GM21825 (cell line): ENCODE measurements around the gene PDE7B.

Experiments used
- ATAC-seq: cut with Tn5 transposase; IDR thresholded peaks from one replicate; pipeline ENCODE4 v1.9.1; 2021; ENCODE audit warnings: mild to moderate bottlenecking, moderate library complexity; ENCODE audit not compliant: unreplicated experiment

The PDE7B gene

DNA sequence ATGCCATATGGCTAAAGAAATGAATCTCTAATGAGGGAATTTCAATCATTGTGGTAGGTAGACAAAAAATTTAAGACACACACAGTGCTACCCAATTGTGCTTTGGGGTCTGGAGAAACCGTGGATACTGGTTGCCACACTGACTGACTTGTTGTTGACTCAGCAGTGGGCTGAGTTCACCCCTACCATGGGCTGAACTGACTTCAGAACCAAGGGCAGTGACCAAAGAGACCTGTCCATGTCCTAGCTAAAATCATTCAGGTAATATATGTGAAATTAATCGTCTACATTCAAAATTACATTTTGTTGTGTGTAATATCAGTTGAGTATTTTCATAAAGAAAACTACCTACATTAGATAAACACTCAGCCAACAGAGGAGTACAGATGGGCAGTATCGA is 131.6 kb downstream of the PDE7B start:
- no peak for ATAC-seq

DNA sequence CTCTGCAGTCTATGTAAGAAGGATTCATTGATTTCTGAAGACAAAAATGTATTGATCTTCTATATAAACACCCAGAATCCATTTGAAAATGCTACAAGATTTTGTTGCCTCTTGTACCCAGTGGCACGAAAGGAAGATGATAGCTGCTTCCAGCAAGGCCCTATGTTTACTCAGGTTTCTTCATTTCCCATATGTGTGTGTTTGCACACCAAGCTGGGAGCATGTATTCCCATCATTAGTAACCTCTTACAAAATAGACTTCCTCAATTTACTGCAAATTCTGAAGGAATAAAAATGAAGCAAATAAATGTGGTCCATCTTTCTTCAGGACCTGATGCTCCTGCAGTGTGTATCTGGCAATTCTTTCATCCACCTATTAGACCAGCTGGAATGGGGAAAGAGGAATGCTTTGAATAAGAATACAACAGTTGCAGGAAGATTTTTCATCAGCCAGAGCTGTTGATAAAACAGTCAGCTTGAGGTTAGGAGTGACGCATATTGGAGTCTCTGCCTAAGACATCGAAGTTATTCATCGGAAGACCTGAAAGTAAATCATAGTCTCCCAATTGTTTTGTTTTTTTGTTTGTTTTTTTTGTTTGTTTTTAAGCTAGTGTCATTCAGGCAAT is 132.3 kb downstream of the PDE7B start:
- ATAC-seq: no peak

- ATAC-seq: no peak
These were observed 134.0 kb downstream of the PDE7B start for GRCh38 chr6:135985471-135985870.

- no peak for ATAC-seq
These were observed 135.7 kb downstream of the PDE7B start for GRCh38 chr6:135987226-135987625.

GRCh38 chr6:135990439-135990838 is 138.9 kb downstream of the PDE7B start:
- ATAC-seq: no peak

- no peak for ATAC-seq
These were observed 139.5 kb downstream of the PDE7B start for GRCh38 chr6:135990855-135991464.

- ATAC-seq: no peak
These were observed 141.2 kb downstream of the PDE7B start for GRCh38 chr6:135992739-135993138.

DNA sequence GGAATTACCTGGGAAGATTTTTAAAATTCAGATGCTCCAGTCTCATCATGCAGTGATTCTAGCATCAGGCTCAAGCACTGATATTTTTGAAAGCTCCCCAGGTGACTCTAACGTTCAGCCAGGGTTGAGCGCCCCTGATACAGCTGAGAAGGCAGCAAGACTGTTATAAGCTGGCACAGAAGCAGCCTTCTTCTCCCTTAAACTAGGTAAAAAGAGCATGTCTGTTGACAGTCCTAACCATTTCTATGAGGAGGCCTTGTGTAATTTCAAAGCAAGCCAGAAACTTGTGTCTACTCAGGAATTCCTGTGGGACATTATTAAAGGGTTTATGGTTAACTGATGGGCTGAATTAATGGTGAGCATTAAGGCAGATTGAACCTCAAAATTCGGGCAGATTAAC is 141.9 kb downstream of the PDE7B start:
- no peak for ATAC-seq

GRCh38 chr6:135994857-135995544 is 143.5 kb downstream of the PDE7B start:
- ATAC-seq: no peak

DNA sequence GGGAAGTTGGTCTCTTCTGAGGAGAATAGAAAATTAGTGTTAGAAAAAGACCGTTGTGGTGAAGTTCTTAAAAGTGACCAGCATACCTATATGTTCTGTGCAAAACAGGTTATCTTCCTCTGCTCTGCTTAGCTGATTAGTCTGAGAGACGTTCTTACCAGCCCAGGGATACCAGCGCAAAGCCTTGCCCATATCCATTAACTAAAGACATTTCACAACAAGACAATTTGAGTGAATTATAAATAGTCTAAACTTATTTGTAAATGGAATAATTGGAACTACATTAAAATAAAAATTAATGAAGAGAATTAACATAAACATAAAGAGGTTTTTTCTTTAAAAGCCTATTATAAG is 144.0 kb downstream of the PDE7B start:
- no peak for ATAC-seq

DNA sequence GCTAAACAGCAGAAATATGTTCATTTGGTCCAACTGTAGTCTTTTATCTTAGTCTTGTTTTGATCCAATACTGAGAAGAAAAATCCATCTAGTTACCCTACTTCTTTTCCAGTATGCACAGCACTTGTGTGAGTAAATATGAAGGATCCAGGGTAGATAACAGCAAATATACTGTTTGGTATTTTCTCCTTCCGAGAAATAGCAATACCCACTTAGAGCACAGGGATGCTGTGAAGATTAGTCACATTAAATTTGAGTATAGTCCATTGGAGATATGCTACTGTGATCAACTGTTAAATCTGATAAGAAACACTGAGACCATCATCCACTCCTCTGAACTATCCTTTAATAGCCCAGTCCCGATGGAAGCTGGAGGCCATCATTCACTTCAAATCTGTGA is 145.2 kb downstream of the PDE7B start:
- no peak for ATAC-seq

DNA sequence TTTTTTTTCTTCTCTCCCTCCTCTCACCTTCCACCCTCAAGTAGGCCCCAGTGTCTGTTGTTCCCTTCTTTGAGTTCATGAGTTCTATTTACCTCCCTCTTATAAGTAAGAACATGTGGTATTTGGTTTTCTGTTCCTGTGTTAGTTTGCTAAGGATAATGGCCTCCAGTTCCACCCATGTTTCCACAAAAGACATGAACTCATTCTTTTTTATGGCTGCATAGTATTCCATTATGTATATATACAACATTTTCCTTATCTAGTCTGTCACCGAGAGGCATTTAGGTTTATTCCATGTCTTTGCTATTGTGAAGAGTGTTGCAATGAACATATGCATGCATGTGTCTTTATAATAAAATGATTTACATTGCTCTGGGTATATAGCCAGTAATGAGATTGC is 147.9 kb downstream of the PDE7B start:
- ATAC-seq: no peak

DNA sequence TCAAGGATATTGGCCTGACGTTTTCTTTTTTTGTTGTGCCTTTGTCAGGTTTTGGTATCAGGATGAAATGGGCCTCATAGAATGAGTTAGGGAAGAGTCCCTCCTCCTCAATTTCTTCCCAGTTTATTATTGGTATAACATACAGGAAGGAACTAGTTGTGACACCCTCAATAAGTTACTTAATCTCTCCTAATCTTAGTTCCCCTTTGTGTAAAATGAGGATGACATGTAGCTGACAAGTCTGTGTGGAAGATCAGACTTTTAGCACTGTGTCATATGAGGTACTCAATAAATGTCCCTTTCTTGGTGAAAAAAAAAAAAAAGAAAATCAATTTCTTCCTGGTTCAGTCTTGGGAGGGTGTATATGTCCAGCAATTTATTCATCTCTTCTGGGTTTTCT is 155.8 kb downstream of the PDE7B start:
- ATAC-seq: no peak

DNA sequence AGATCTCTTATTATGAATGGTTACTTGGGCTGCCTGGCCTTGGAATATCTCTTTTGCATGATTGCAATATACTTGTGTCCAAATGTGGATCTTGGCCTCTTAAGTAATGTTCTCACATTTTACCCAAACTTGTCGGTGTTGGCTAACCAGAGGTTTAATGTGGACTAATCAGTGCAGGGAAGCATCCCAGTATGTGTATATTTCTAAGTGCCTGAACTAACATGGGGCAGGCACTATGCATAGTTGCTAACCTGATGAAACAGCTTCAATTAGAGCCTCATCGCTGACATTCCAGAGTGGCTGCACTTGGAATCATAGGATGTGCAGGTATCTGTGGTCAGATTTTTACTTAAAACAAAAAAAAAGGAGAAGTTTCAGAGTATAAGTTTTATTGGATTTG is 160.0 kb downstream of the PDE7B start:
- ATAC-seq: no peak

DNA sequence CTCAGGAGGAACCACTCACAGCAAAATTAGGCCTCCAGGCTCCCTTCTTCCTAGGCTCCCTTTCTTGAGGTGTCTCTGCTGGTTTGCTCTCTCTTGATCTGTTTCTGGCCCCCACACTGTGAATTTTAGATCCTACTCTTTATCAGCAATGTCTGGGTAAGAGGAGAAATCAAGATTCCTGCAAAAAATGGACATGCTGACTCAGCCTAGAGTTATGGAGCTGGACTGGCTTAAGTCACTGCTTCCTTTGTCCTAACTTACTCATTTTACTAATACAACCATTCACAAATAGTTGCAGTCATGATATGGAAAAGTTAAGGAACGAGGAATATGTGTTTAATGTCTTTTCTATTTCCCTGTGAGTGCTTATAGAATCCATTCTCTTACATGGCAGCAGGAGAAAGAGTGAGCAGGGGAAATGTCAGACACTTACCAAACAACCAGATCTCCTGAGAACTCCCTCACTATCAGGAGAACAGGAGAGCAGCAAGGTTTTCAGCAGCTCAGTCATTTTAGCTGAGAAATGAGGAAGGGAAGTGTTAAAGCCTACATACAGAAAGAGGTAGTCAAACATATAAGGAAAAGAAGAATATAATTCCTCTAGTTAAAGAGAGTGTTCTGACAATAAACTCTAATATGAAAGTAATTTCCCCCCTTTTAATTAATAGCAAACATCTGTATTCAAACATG is 160.8 kb downstream of the PDE7B start:
- ATAC-seq: no peak

DNA sequence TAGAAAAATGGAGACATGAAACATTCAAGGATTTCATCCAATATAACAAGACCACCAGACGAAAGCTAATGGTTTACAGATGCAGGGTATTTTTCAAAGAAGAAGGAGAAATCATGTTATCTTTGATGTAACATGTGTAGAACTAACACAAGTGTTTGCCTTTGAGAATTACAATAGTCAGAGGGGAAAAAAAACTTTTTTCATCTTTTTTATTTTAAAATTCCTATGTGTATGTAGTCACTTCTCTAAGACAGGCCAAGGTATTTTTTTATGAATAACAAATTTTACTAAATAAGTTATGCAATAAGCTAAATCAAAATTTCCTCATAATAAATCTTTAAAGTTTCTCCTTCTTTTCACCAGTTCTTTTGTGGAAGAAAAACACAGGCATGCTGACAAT is 161.4 kb downstream of the PDE7B start:
- no peak for ATAC-seq

DNA sequence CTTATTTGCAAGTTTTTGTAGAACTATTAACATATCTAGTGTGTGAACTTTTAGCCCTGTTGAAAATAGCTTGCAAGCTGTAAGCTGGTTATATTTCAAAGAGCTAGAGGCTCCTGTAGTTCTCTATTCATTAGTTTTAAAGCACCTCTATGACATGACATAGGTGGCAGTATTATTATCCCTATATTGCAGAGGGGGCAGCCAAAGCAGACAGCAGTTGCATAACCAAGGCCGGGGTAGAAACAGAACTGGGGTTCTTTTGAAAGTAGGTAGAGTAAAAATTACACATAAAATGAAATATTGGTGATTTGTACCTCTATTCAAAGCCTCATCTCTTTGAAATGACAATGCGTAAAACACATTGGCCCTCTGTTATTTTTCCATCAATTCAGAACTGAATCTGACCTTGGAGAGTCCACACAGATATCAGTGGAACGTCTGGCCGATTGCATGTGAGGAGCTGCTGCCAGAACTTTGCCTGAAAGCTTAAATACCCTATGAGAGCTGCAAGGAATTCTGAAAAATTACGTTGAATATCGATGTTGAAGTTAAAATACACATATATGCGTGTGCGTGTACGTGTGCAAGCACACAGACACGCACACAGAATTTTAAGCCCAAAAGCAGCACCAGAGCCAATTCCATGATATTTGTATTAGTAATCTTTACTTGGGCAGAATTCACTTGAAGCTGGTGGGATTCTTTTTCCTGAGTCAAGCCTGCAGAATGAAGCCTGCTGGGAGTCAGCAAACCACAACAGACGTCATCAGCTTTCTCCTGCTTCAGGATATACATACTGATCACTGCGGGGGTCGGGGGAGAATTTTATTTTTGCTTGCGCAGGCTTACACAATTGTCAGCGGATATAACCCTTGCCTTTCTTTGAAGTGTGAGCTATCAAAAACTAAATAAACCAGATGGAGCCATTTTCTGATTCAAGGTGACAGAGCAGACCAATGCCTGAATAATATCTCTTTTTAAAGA is 163.2 kb downstream of the PDE7B start:
- no peak for ATAC-seq

DNA sequence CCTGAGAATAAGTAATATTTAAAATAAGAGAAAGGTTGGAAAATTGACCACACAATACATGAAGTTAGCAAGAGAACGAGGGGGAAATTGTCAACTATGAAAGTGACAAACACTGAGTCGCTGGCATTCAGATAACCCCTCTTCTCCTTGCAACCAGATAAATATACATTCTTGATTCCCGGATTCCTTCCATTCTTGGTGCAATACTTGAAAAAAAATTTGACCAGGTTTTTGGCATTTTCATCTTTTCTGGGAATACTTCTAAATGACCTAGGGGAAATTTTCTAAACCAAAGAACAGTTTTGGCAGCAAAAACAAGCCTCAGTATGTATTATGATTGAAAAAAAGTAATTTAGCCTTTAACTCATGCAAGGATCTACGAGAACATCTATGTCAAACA is 164.0 kb downstream of the PDE7B start:
- no peak for ATAC-seq

GRCh38 chr6:136016228-136017225 is 165.0 kb downstream of the PDE7B start:
- ATAC-seq: no peak

GRCh38 chr6:136020691-136021090 is 169.2 kb downstream of the PDE7B start:
- ATAC-seq: no peak
